ENCODE measurements around the gene NUP214.
"Not testable (repeated sequence)": the region's sequence is repeated elsewhere in the genome, so short reads cannot be mapped to it uniquely, and the experiment has no call there.

Gene NUP214

GRCh38 chr9:131255676-131256197, 130.4 kb downstream of the NUP214 start:
- WGBS, 2 experiments: 89 to 93% methylated on average over 8 of the region's 8 CpGs
- Histone ChIP-seq H3K36me3 (ENCODE audit: control insufficient read depth, insufficient read depth, low read length) (no peaks in the 10 kb centered on the region), H3K9me3 (ENCODE audit: control insufficient read depth, low read length) (no peaks in the 10 kb centered on the region), H3K4me3 (ENCODE audit: insufficient read depth, low read depth, low read length) (no peak overlapping the region), H3K4me1 (ENCODE audit: control insufficient read depth, insufficient read depth, low read length) (peaks cover 12% of the 10 kb centered on the region), H3K27me3 (ENCODE audit: control insufficient read depth, insufficient read depth, low read length, poor library complexity, severe bottlenecking) (no peaks in the 10 kb centered on the region), H3K27ac (ENCODE audit: insufficient read depth, low read depth, low read length, poor library complexity, severe bottlenecking) (no peak overlapping the region)

- peaks cover 12% of the 10 kb centered on the region for H3K4me1 ChIP-seq (ENCODE audit: control insufficient read depth, insufficient read depth, low read length)
- 91 to 92% methylated on average over 15 of the region's 15 CpGs for WGBS, 2 experiments
- H3K27me3 ChIP-seq (ENCODE audit: control insufficient read depth, insufficient read depth, low read length, poor library complexity, severe bottlenecking): no peaks in the 10 kb centered on the region
- no peak overlapping the region for H3K4me3 ChIP-seq (ENCODE audit: insufficient read depth, low read depth, low read length)
- H3K9me3 ChIP-seq (ENCODE audit: control insufficient read depth, low read length): no peaks in the 10 kb centered on the region
- no peaks in the 10 kb centered on the region for H3K36me3 ChIP-seq (ENCODE audit: control insufficient read depth, insufficient read depth, low read length)
- H3K27ac ChIP-seq (ENCODE audit: insufficient read depth, low read depth, low read length, poor library complexity, severe bottlenecking): no peak overlapping the region
These were observed 132.1 kb downstream of the NUP214 start for GRCh38 chr9:131257266-131258025.

GRCh38 chr9:131258186-131258585, 132.8 kb downstream of the NUP214 start:
- H3K27me3 ChIP-seq (ENCODE audit: control insufficient read depth, insufficient read depth, low read length, poor library complexity, severe bottlenecking): no peaks in the 10 kb centered on the region
- H3K4me3 ChIP-seq (ENCODE audit: insufficient read depth, low read depth, low read length): no peak overlapping the region
- H3K4me1 ChIP-seq (ENCODE audit: control insufficient read depth, insufficient read depth, low read length): peaks cover 12% of the 10 kb centered on the region
- no peaks in the 10 kb centered on the region for H3K36me3 ChIP-seq (ENCODE audit: control insufficient read depth, insufficient read depth, low read length)
- H3K27ac ChIP-seq (ENCODE audit: insufficient read depth, low read depth, low read length, poor library complexity, severe bottlenecking): no peak overlapping the region
- no peaks in the 10 kb centered on the region for H3K9me3 ChIP-seq (ENCODE audit: control insufficient read depth, low read length)
- WGBS, 2 experiments: 94% methylated on average over 15 of the region's 15 CpGs

GRCh38 chr9:131258698-131259431, 133.5 kb downstream of the NUP214 start:
- Histone ChIP-seq H3K27me3 (ENCODE audit: control insufficient read depth, insufficient read depth, low read length, poor library complexity, severe bottlenecking) (no peaks in the 10 kb centered on the region), H3K4me3 (ENCODE audit: insufficient read depth, low read depth, low read length) (no peak overlapping the region), H3K9me3 (ENCODE audit: control insufficient read depth, low read length) (no peaks in the 10 kb centered on the region), H3K36me3 (ENCODE audit: control insufficient read depth, insufficient read depth, low read length) (no peaks in the 10 kb centered on the region), H3K27ac (ENCODE audit: insufficient read depth, low read depth, low read length, poor library complexity, severe bottlenecking) (no peak overlapping the region), H3K4me1 (ENCODE audit: control insufficient read depth, insufficient read depth, low read length) (peaks cover 11% of the 10 kb centered on the region)
- WGBS, 2 experiments: 90 to 91% methylated on average over 25 of the region's 25 CpGs

GRCh38 chr9:131259432-131259898, 134.1 kb downstream of the NUP214 start:
- no peak overlapping the region for H3K27ac ChIP-seq (ENCODE audit: insufficient read depth, low read depth, low read length, poor library complexity, severe bottlenecking)
- H3K4me1 ChIP-seq (ENCODE audit: control insufficient read depth, insufficient read depth, low read length): peaks cover 6% of the 10 kb centered on the region
- no peaks in the 10 kb centered on the region for H3K9me3 ChIP-seq (ENCODE audit: control insufficient read depth, low read length)
- 93% methylated on average over 12 of the region's 12 CpGs for WGBS, 2 experiments
- H3K4me3 ChIP-seq (ENCODE audit: insufficient read depth, low read depth, low read length): no peak overlapping the region
- no peaks in the 10 kb centered on the region for H3K36me3 ChIP-seq (ENCODE audit: control insufficient read depth, insufficient read depth, low read length)
- no peaks in the 10 kb centered on the region for H3K27me3 ChIP-seq (ENCODE audit: control insufficient read depth, insufficient read depth, low read length, poor library complexity, severe bottlenecking)

GRCh38 chr9:131259916-131260597, 134.7 kb downstream of the NUP214 start:
- Histone ChIP-seq H3K36me3 (ENCODE audit: control insufficient read depth, insufficient read depth, low read length) (no peaks in the 10 kb centered on the region), H3K4me3 (ENCODE audit: insufficient read depth, low read depth, low read length) (no peak overlapping the region), H3K27ac (ENCODE audit: insufficient read depth, low read depth, low read length, poor library complexity, severe bottlenecking) (no peak overlapping the region), H3K4me1 (ENCODE audit: control insufficient read depth, insufficient read depth, low read length) (peaks cover 2% of the 10 kb centered on the region), H3K27me3 (ENCODE audit: control insufficient read depth, insufficient read depth, low read length, poor library complexity, severe bottlenecking) (no peaks in the 10 kb centered on the region), H3K9me3 (ENCODE audit: control insufficient read depth, low read length) (no peaks in the 10 kb centered on the region)
- 85% methylated on average over 20 of the region's 20 CpGs for WGBS, 2 experiments

- Histone ChIP-seq H3K4me1 (ENCODE audit: control insufficient read depth, insufficient read depth, low read length) (peaks cover 2% of the 10 kb centered on the region), H3K4me3 (ENCODE audit: insufficient read depth, low read depth, low read length) (no peak overlapping the region), H3K27ac (ENCODE audit: insufficient read depth, low read depth, low read length, poor library complexity, severe bottlenecking) (no peak overlapping the region), H3K9me3 (ENCODE audit: control insufficient read depth, low read length) (no peaks in the 10 kb centered on the region), H3K27me3 (ENCODE audit: control insufficient read depth, insufficient read depth, low read length, poor library complexity, severe bottlenecking) (no peaks in the 10 kb centered on the region), H3K36me3 (ENCODE audit: control insufficient read depth, insufficient read depth, low read length) (no peaks in the 10 kb centered on the region)
- 95 to 96% methylated on average over 33 of the region's 33 CpGs for WGBS, 2 experiments
These were observed 135.5 kb downstream of the NUP214 start for GRCh38 chr9:131260751-131261452.

- H3K4me1 ChIP-seq (ENCODE audit: control insufficient read depth, insufficient read depth, low read length): peaks cover 2% of the 10 kb centered on the region
- WGBS, 2 experiments: 93 to 96% methylated on average over 13 of the region's 13 CpGs
- no peak overlapping the region for H3K4me3 ChIP-seq (ENCODE audit: insufficient read depth, low read depth, low read length)
- no peak overlapping the region for H3K27ac ChIP-seq (ENCODE audit: insufficient read depth, low read depth, low read length, poor library complexity, severe bottlenecking)
- no peaks in the 10 kb centered on the region for H3K36me3 ChIP-seq (ENCODE audit: control insufficient read depth, insufficient read depth, low read length)
- H3K27me3 ChIP-seq (ENCODE audit: control insufficient read depth, insufficient read depth, low read length, poor library complexity, severe bottlenecking): no peaks in the 10 kb centered on the region
- H3K9me3 ChIP-seq (ENCODE audit: control insufficient read depth, low read length): no peaks in the 10 kb centered on the region
These were observed 137.1 kb downstream of the NUP214 start for GRCh38 chr9:131262327-131263032.

- H3K9me3 ChIP-seq (ENCODE audit: control insufficient read depth, low read length); H3K27ac ChIP-seq (ENCODE audit: insufficient read depth, low read depth, low read length, poor library complexity, severe bottlenecking): not testable (repeated sequence)
These were observed 137.6 kb downstream of the NUP214 start for GRCh38 chr9:131263033-131263343.

More at GRCh38 chr9:131263033-131263343, 137.6 kb downstream of the NUP214 start:
- H3K4me1 ChIP-seq (ENCODE audit: control insufficient read depth, insufficient read depth, low read length); H3K36me3 ChIP-seq (ENCODE audit: control insufficient read depth, insufficient read depth, low read length); H3K4me3 ChIP-seq (ENCODE audit: insufficient read depth, low read depth, low read length); H3K27me3 ChIP-seq (ENCODE audit: control insufficient read depth, insufficient read depth, low read length, poor library complexity, severe bottlenecking): not testable (repeated sequence)
- WGBS, 2 experiments: 94 to 98% methylated on average over 5 of the region's 5 CpGs

Data from ectodermal cell (in vitro differentiated cells).